Ishikawa (cell line): Measurements from ENCODE around the gene MYRIP.

Experiments
- CEBPB ChIP-seq: IDR thresholded peaks from 2 replicates; pipeline ENCODE4 v1.6.1; 2012
- CREB1 ChIP-seq: IDR thresholded peaks from 2 replicates; pipeline ENCODE4 v1.6.1; 2012; ENCODE audit warnings: low read depth
- EGR1 ChIP-seq: IDR thresholded peaks from 2 replicates; pipeline ENCODE4 v1.6.1; 2012
- EP300 ChIP-seq: IDR thresholded peaks from 2 replicates; pipeline ENCODE4 v1.6.1; 2012; ENCODE audit warnings: borderline replicate concordance
- MAX ChIP-seq: IDR thresholded peaks from 2 replicates; pipeline ENCODE4 v1.6.1; 2012
- RAD21 ChIP-seq: IDR thresholded peaks from 2 replicates; pipeline ENCODE4 v1.6.1; 2012; ENCODE audit warnings: low read depth
- REST ChIP-seq: IDR thresholded peaks from 2 replicates; pipeline ENCODE4 v1.6.1; 2012; ENCODE audit warnings: low read depth, mild to moderate bottlenecking
- TAF1 ChIP-seq: IDR thresholded peaks from 2 replicates; pipeline ENCODE4 v1.6.1; 2012; ENCODE audit warnings: low read depth, mild to moderate bottlenecking
- TEAD4 ChIP-seq: IDR thresholded peaks from 2 replicates; pipeline ENCODE4 v1.6.1; 2012
- USF1 ChIP-seq: IDR thresholded peaks from 2 replicates; pipeline ENCODE4 v1.6.1; 2012
- YY1 ChIP-seq: IDR thresholded peaks from 2 replicates; pipeline ENCODE4 v1.6.1; 2012; ENCODE audit warnings: low read depth

- TF ChIP-seq YY1 (no peak), CEBPB (no peak), EP300 (no peak), MAX (no peak), RAD21 (no peak), REST (no peak), EGR1 (no peak), TAF1 (no peak), TEAD4 (no peak), USF1 (no peak), CREB1 (no peak)
Observed at GRCh38 chr3:40207796-40208195, 398.4 kb downstream of the MYRIP start.
